Measurements from ENCODE around the gene KIRREL1.

GRCh38 chr1:158149175-158149574 lies 155.7 kb downstream of the KIRREL1 start:
- TF ChIP-seq, protein P1, sequence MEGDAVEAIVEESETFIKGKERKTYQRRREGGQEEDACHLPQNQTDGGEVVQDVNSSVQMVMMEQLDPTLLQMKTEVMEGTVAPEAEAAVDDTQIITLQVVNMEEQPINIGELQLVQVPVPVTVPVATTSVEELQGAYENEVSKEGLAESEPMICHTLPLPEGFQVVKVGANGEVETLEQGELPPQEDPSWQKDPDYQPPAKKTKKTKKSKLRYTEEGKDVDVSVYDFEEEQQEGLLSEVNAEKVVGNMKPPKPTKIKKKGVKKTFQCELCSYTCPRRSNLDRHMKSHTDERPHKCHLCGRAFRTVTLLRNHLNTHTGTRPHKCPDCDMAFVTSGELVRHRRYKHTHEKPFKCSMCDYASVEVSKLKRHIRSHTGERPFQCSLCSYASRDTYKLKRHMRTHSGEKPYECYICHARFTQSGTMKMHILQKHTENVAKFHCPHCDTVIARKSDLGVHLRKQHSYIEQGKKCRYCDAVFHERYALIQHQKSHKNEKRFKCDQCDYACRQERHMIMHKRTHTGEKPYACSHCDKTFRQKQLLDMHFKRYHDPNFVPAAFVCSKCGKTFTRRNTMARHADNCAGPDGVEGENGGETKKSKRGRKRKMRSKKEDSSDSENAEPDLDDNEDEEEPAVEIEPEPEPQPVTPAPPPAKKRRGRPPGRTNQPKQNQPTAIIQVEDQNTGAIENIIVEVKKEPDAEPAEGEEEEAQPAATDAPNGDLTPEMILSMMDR (IDR thresholded peaks at IDR 0.05): no peak
- no peak for TF ChIP-seq POLR2A (IDR thresholded peaks at IDR 0.05)
